Measurements from ENCODE around the gene ERFL.

Gene ERFL

GRCh38 chr19:41863209-41863931, 64.9 kb downstream of the ERFL start:
- peaks cover 13% of the 10 kb centered on the region for H3K4me1 ChIP-seq
- no peaks in the 10 kb centered on the region for H3K36me3 ChIP-seq (ENCODE audit: control insufficient read depth, insufficient read depth, low read length)
- no peak overlapping the region for H2AFZ ChIP-seq
- no peak overlapping the region for H3K27ac ChIP-seq
- no peak overlapping the region for H3K4me2 ChIP-seq (ENCODE audit: low read length)
- H3K79me2 ChIP-seq = peaks cover 40% of the 10 kb centered on the region
- no peak overlapping the region for H3K4me3 ChIP-seq (ENCODE audit: low read depth, low read length)
- H3K9me3 ChIP-seq (ENCODE audit: control insufficient read depth, low read length) = no peaks in the 10 kb centered on the region
- TF ChIP-seq CTCF (IDR thresholded peaks at IDR 0.05) = no peak
- H3K27me3 ChIP-seq (ENCODE audit: control insufficient read depth, insufficient read depth, low read length) = no peaks in the 10 kb centered on the region
- H3K9ac ChIP-seq = no peak overlapping the region

GRCh38 chr19:41862445-41862986, 65.7 kb downstream of the ERFL start:
- no peak overlapping the region for H3K9ac ChIP-seq
- no peaks in the 10 kb centered on the region for H3K27me3 ChIP-seq (ENCODE audit: control insufficient read depth, insufficient read depth, low read length)
- no peaks in the 10 kb centered on the region for H3K36me3 ChIP-seq (ENCODE audit: control insufficient read depth, insufficient read depth, low read length)
- no peak overlapping the region for H3K4me3 ChIP-seq (ENCODE audit: low read depth, low read length)
- peaks cover 6% of the 10 kb centered on the region for H3K4me1 ChIP-seq
- no peak for TF ChIP-seq CTCF (IDR thresholded peaks at IDR 0.05)
- no peak overlapping the region for H3K4me2 ChIP-seq (ENCODE audit: low read length)
- no peak overlapping the region for H2AFZ ChIP-seq
- H3K9me3 ChIP-seq (ENCODE audit: control insufficient read depth, low read length) = no peaks in the 10 kb centered on the region
- H3K79me2 ChIP-seq = peaks cover 40% of the 10 kb centered on the region
- no peak overlapping the region for H3K27ac ChIP-seq

GRCh38 chr19:41861846-41862245, 66.4 kb downstream of the ERFL start:
- H3K9me3 ChIP-seq (ENCODE audit: control insufficient read depth, low read length) = no peaks in the 10 kb centered on the region
- TF ChIP-seq CTCF (IDR thresholded peaks at IDR 0.05) = no peak
- no peaks in the 10 kb centered on the region for H3K27me3 ChIP-seq (ENCODE audit: control insufficient read depth, insufficient read depth, low read length)
- peaks cover 6% of the 10 kb centered on the region for H3K4me1 ChIP-seq
- peaks cover 40% of the 10 kb centered on the region for H3K79me2 ChIP-seq
- no peaks in the 10 kb centered on the region for H3K36me3 ChIP-seq (ENCODE audit: control insufficient read depth, insufficient read depth, low read length)
- H3K27ac ChIP-seq = no peak overlapping the region
- H3K4me3 ChIP-seq (ENCODE audit: low read depth, low read length) = no peak overlapping the region
- no peak overlapping the region for H3K9ac ChIP-seq
- no peak overlapping the region for H2AFZ ChIP-seq
- no peak overlapping the region for H3K4me2 ChIP-seq (ENCODE audit: low read length)

- no peaks in the 10 kb centered on the region for H3K27me3 ChIP-seq (ENCODE audit: control insufficient read depth, insufficient read depth, low read length)
- peak overlapping the region; percentile 31 for H3K9ac ChIP-seq
- peak overlapping the region; percentile 61 for H3K4me2 ChIP-seq (ENCODE audit: low read length)
- no peak for TF ChIP-seq CTCF (IDR thresholded peaks at IDR 0.05)
- H3K27ac ChIP-seq = peak overlapping the region; percentile 98
- peaks cover 34% of the 10 kb centered on the region for H3K79me2 ChIP-seq
- H3K9me3 ChIP-seq (ENCODE audit: control insufficient read depth, low read length) = no peaks in the 10 kb centered on the region
- H3K4me1 ChIP-seq = peaks cover 6% of the 10 kb centered on the region
- peak overlapping the region; percentile 78 for H3K4me3 ChIP-seq (ENCODE audit: low read depth, low read length)
- H2AFZ ChIP-seq = no peak overlapping the region
- H3K36me3 ChIP-seq (ENCODE audit: control insufficient read depth, insufficient read depth, low read length) = no peaks in the 10 kb centered on the region
These were observed 67.0 kb downstream of the ERFL start for GRCh38 chr19:41861116-41861768.

Data from parathyroid adenoma (tissue), 2 donors.